DMS153 treated with DMSO at 0.1 percent for 48 hours (cell line): ENCODE data around the gene REXO1.

Experiments used
- DNase-seq: peaks from one replicate; lab custom pipeline; 2025; ENCODE audit not compliant: unreplicated experiment; lab: John Stamatoyannopoulos, UW

Gene REXO1

GRCh38 chr19:1849132-1849474 is 820 bp upstream of the REXO1 start:
- DNase-seq = no peak

- DNase-seq = no peak
Observed at GRCh38 chr19:1847684-1848398, 442 bp downstream of the REXO1 start.

- no peak for DNase-seq
Observed at GRCh38 chr19:1847348-1847683, 967 bp downstream of the REXO1 start.

GRCh38 chr19:1846517-1847204 is 1.6 kb downstream of the REXO1 start:
- no peak for DNase-seq

GRCh38 chr19:1845642-1846041 is 2.6 kb downstream of the REXO1 start:
- DNase-seq = no peak

- DNase-seq = no peak
Observed at GRCh38 chr19:1845125-1845515, 3.2 kb downstream of the REXO1 start.

- DNase-seq = no peak
Observed at GRCh38 chr19:1844513-1845124, 3.7 kb downstream of the REXO1 start.

GRCh38 chr19:1843646-1844394 is 4.5 kb downstream of the REXO1 start:
- no peak for DNase-seq

- no peak for DNase-seq
Observed at GRCh38 chr19:1843116-1843515, 5.2 kb downstream of the REXO1 start.

- no peak for DNase-seq
Observed at GRCh38 chr19:1841209-1841924, 6.9 kb downstream of the REXO1 start.

- no peak for DNase-seq
Observed at GRCh38 chr19:1840541-1841115, 7.7 kb downstream of the REXO1 start.

GRCh38 chr19:1839658-1840540 is 8.4 kb downstream of the REXO1 start:
- no peak for DNase-seq

GRCh38 chr19:1837625-1838105 is 10.6 kb downstream of the REXO1 start:
- DNase-seq = no peak

GRCh38 chr19:1837222-1837565 is 11.1 kb downstream of the REXO1 start:
- no peak for DNase-seq

GRCh38 chr19:1836458-1837221 is 11.6 kb downstream of the REXO1 start:
- no peak for DNase-seq

GRCh38 chr19:1833540-1833939 is 14.7 kb downstream of the REXO1 start:
- no peak for DNase-seq

- no peak for DNase-seq
Observed at GRCh38 chr19:1832046-1832663, 16.1 kb downstream of the REXO1 start.

GRCh38 chr19:1830978-1831377 is 17.3 kb downstream of the REXO1 start:
- DNase-seq = no peak

- no peak for DNase-seq
Observed at GRCh38 chr19:1830568-1830967, 17.7 kb downstream of the REXO1 start.
